ENCODE results near the gene FABP1.

GRCh38 chr2:88133875-88134274 lies 6.0 kb upstream of the FABP1 start:
- TF ChIP-seq POLR2A (IDR thresholded peaks at IDR 0.05; ENCODE audit: low read depth, low read length) (no peak), POLR2AphosphoS5 (IDR thresholded peaks at IDR 0.05; ENCODE audit: low read depth, low read length) (no peak)
